Amygdala (tissue), 56 donors: Measurements from ENCODE around the gene MAML2.

ENCODE experiments used
- DNase-seq, 56 donors: peaks; one replicate each; lab custom pipeline; 2025; lab: John Stamatoyannopoulos, UW

The MAML2 gene

GRCh38 chr11:96319898-96320656 lies 22.9 kb downstream of the MAML2 start:
- DNase-seq = no peak

GRCh38 chr11:96318850-96319249 lies 24.1 kb downstream of the MAML2 start:
- no peak for DNase-seq

- DNase-seq = no peak
Observed at GRCh38 chr11:96318399-96318798, 24.6 kb downstream of the MAML2 start.

- no peak for DNase-seq
Observed at GRCh38 chr11:96317985-96318384, 25.0 kb downstream of the MAML2 start.

GRCh38 chr11:96317571-96317970 lies 25.4 kb downstream of the MAML2 start:
- peak in 5 of 56 donors; percentile 3 to 31 (median 11) for DNase-seq

- DNase-seq = no peak
Observed at GRCh38 chr11:96316869-96317268, 26.1 kb downstream of the MAML2 start.

- DNase-seq = no peak
Observed at GRCh38 chr11:96315476-96315875, 27.5 kb downstream of the MAML2 start.

GRCh38 chr11:96314326-96315020 lies 28.5 kb downstream of the MAML2 start:
- DNase-seq = no peak

- DNase-seq = no peak
Observed at GRCh38 chr11:96313163-96313562, 29.8 kb downstream of the MAML2 start.

- no peak for DNase-seq
Observed at GRCh38 chr11:96311120-96311568, 31.9 kb downstream of the MAML2 start.

GRCh38 chr11:96310236-96310635 lies 32.8 kb downstream of the MAML2 start:
- DNase-seq = no peak

GRCh38 chr11:96309643-96310017 lies 33.4 kb downstream of the MAML2 start:
- no peak for DNase-seq

GRCh38 chr11:96309016-96309642 lies 33.9 kb downstream of the MAML2 start:
- no peak for DNase-seq

GRCh38 chr11:96307776-96308140 lies 35.2 kb downstream of the MAML2 start:
- no peak for DNase-seq

GRCh38 chr11:96306933-96307775 lies 35.8 kb downstream of the MAML2 start:
- DNase-seq = peak in 33 of 56 donors; percentile 5 to 54 (median 22)

GRCh38 chr11:96306600-96306932 lies 36.4 kb downstream of the MAML2 start:
- no peak for DNase-seq

- no peak for DNase-seq
Observed at GRCh38 chr11:96306071-96306470, 36.9 kb downstream of the MAML2 start.

- no peak for DNase-seq
Observed at GRCh38 chr11:96303980-96304379, 39.0 kb downstream of the MAML2 start.

GRCh38 chr11:96303064-96303463 lies 39.9 kb downstream of the MAML2 start:
- DNase-seq = no peak

GRCh38 chr11:96301818-96302217 lies 41.2 kb downstream of the MAML2 start:
- no peak for DNase-seq
